AG10803 (cell line): ENCODE measurements around the gene INPP5A.
"Not testable (repeated sequence)": the region's sequence is repeated elsewhere in the genome, so short reads cannot be mapped to it uniquely, and the experiment has no call there.

Experiments used
- DNase-seq: peaks from one replicate; pipeline ENCODE4 v3.0.0; 2010; ENCODE audit warnings: low read depth
- H3K4me3 ChIP-seq: 2 replicates; pipeline ENCODE4 v1.5.1; 2011; ENCODE audit warnings: mild to moderate bottlenecking, low read length, control low read depth
- TF ChIP-seq, protein P1 (sequence below): conservative IDR thresholded peaks from 2 replicates; pipeline ENCODE4 v1.5.1; 2011; ENCODE audit warnings: mild to moderate bottlenecking, low read length, control low read depth, inconsistent platforms

INPP5A gene

DNA sequence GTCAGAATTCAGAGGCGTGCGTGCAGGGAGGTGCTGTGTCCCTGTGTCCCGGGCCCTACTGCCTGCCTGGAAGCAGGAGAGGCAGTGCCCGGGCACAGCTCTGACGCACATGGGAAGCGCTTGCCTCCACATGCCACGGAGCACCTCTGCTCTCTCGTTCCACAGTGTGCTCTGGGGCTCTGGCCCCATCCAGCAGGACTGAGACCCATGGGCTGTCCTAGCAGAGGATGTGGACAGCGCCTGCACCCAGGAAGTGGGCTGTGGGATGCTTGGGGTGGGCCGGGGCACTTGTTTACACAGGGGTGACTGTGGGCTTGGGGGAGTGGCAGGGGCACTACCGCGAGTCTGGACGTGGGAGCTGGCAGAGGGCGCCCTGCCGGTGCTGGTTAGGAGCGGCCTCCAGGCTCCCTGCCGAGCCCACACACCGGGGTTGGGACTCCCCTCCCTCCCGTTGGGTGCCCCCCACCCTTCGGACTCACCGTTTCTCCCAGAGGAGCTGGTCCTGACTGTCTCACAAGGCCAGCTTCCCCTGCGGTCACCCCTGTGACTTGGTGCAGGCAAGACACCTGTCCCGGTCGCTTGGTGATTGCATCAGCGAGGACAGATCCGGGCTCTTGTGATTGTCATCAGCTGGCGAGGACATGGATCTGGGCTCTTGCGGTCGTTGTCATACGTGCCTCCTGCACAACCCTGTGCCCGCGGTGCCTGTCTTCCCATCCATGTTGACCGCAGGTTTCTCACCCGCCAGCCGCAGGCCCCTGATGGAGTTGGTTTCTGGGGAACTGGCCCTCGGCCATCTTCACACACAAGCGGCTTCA lies 165.2 kb downstream of the INPP5A start:
- TF ChIP-seq, protein P1, sequence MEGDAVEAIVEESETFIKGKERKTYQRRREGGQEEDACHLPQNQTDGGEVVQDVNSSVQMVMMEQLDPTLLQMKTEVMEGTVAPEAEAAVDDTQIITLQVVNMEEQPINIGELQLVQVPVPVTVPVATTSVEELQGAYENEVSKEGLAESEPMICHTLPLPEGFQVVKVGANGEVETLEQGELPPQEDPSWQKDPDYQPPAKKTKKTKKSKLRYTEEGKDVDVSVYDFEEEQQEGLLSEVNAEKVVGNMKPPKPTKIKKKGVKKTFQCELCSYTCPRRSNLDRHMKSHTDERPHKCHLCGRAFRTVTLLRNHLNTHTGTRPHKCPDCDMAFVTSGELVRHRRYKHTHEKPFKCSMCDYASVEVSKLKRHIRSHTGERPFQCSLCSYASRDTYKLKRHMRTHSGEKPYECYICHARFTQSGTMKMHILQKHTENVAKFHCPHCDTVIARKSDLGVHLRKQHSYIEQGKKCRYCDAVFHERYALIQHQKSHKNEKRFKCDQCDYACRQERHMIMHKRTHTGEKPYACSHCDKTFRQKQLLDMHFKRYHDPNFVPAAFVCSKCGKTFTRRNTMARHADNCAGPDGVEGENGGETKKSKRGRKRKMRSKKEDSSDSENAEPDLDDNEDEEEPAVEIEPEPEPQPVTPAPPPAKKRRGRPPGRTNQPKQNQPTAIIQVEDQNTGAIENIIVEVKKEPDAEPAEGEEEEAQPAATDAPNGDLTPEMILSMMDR = no peak
- H3K4me3 ChIP-seq = no peak overlapping the region
- DNase-seq = no peak

DNA sequence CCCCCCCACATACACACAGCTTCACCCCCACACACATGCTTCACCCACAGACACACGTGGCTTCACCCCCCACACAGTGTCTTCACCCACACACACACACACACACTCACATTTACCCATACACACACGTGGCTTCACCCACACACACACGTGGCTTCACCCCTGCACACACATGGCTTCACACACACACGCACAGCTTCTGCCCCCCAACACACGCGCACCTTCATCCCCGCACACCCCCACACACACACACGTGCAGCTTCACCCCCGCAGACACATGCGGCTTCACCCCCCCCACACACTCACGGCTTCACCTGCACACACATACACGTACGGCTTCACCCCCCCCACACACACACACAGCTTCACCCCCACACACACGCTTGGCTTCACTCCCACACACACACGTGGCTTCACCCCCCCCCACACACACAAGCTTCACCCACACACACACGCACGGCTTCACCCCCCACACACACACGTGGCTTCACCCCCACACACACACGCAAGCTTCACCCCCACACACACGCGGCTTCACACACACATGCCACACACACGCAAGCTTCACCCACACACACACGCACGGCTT lies 165.9 kb downstream of the INPP5A start:
- DNase-seq = no peak
- H3K4me3 ChIP-seq = no peak overlapping the region
- TF ChIP-seq, protein P1 = no peak

DNA sequence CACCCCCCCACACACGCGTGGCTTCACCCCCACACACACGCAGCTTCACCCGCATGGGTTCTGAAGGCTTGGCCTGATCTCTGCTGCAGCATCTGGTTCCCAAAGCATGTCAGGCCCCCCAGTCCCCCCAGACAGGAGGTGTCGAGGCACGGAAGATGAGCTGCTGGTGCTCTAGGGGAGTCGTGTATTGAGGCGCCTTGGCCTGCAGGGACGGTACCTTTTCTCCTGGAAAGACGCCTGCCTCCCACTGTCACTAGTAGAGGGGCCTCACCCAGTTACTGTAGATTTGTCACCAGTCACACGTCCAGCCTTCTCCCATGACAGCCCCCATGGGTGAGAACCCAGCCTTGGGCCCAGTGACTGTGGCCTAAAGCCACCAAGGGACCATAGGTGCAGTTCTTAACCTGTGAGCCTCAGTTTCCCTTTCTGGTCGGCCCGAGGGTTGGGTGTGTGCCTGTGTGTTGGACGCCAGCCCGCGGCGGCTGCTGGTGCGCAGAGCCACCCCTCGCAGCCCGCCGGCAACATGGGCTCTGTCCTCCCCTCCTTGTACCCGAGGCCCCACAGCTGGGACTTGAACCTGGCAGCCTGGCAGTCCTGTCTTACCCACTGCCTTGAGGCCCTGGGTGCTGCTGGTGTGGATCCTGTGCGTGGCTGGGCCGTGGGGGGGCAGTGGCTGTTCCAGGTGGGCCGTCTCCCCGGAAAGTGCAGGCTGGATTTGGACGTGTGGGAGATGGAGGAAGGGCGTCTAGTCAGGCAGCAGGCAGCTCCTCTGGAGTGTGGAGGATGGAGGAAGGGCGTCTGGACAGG lies 166.6 kb downstream of the INPP5A start:
- H3K4me3 ChIP-seq = no peak overlapping the region
- no peak for DNase-seq
- TF ChIP-seq, protein P1 = no peak

DNA sequence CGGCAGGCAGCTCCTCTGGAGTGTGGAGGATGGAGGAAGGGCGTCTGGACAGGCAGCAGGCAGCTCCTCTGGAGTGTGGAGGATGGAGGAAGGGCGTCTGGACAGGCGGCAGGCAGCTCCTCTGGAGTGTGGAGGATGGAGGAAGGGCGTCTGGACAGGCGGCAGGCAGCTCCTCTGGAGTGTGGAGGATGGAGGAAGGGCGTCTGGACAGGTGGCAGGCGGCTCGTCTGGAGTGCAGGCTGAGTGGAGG lies 167.2 kb downstream of the INPP5A start:
- H3K4me3 ChIP-seq, DNase-seq: not testable (repeated sequence)

DNA sequence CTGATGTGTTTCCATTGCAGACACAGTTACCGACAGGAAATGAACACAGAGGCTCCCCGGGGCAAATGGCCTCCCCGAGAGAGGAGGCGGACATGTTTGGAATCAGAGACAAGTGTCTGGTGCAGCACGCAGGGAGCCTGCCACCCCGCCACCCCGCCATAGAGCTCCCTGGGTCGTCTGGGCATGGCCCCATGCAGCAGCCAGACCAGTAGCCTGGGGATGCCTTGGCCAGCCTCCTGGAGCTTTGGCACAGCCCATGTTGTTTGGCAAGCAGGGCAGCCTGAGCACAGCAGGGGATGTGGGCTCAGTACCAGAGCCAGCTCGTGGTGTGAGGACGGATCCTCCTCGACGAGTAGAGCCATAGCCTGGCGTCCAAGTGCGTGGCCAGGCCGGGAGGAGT lies 167.6 kb downstream of the INPP5A start:
- no peak for DNase-seq
- TF ChIP-seq, protein P1 = no peak
- no peak overlapping the region for H3K4me3 ChIP-seq

DNA sequence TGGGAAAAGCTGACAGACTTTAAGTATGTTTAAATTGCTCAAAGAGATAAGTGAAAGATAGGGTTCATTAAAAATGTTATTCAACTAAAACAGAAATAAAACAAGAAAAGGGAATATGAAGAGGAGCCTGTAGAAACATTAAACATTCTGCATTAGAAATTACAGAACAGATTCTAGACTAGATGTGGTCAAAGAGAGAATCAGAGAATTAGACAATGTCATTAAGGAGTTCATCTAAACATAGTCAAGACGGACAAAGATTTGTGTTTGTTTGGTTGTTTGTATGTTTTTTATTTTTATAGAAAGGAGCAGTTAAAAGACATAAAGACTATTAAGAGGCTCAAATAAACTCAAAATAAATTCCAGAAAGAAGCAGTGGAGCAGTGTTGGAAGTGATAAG lies 168.4 kb downstream of the INPP5A start:
- no peak overlapping the region for H3K4me3 ChIP-seq
- no peak for DNase-seq
- TF ChIP-seq, protein P1 = no peak

DNA sequence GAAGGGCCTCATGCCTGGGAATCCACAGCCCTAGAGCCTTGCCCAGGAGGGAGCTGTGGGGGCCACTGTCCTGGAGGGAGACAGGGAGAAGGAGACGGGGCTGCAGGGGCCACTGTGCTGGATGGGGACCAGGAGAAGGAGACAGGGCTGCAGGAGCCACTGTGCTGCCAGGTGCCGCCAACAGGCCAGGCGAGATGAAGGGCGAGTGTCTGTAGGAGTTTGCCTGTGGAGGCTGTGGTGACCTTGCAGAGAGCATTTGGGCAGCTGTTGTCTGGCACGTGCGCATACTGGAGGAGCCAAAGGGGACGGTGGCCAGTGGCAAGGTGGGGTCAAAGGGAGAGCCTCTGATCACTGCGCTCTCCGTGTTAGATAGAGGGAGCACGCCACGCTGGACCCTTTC lies 169.1 kb downstream of the INPP5A start:
- TF ChIP-seq, protein P1 = no peak
- H3K4me3 ChIP-seq = no peak overlapping the region
- no peak for DNase-seq
